IPS-NIHi7 (cell line): ENCODE data around the gene ACTN4.
A peak's percentile ranks its signal among the peaks of the same experiment; 100 is the strongest.

Source experiments
- DNase-seq: peaks from one replicate; pipeline ENCODE4 v3.0.0; 2012; ENCODE audit warnings: mixed read lengths; ENCODE audit errors: extremely low spot score

Gene ACTN4

GRCh38 chr19:38678217-38678890, 30.9 kb downstream of the ACTN4 start:
- no peak for DNase-seq

- no peak for DNase-seq
Measured at GRCh38 chr19:38678891-38679494, 31.5 kb downstream of the ACTN4 start.

- DNase-seq, result no peak
Measured at GRCh38 chr19:38679839-38680238, 32.4 kb downstream of the ACTN4 start.

- DNase-seq, result no peak
Measured at GRCh38 chr19:38682195-38682867, 34.9 kb downstream of the ACTN4 start.

- no peak for DNase-seq
Measured at GRCh38 chr19:38682872-38683392, 35.5 kb downstream of the ACTN4 start.

- peak; percentile 87 for DNase-seq
Measured at GRCh38 chr19:38683393-38684077, 36.1 kb downstream of the ACTN4 start.

- DNase-seq, result no peak
Measured at GRCh38 chr19:38684078-38684861, 36.8 kb downstream of the ACTN4 start.

- DNase-seq, result no peak
Measured at GRCh38 chr19:38684862-38685665, 37.6 kb downstream of the ACTN4 start.

- no peak for DNase-seq
Measured at GRCh38 chr19:38685666-38686529, 38.4 kb downstream of the ACTN4 start.

GRCh38 chr19:38686530-38686888, 39.1 kb downstream of the ACTN4 start:
- no peak for DNase-seq

GRCh38 chr19:38687837-38688378, 40.5 kb downstream of the ACTN4 start:
- DNase-seq, result no peak

- DNase-seq, result no peak
Measured at GRCh38 chr19:38690146-38690545, 42.7 kb downstream of the ACTN4 start.

- no peak for DNase-seq
Measured at GRCh38 chr19:38690832-38691231, 43.4 kb downstream of the ACTN4 start.

- no peak for DNase-seq
Measured at GRCh38 chr19:38691938-38692457, 44.5 kb downstream of the ACTN4 start.

GRCh38 chr19:38692458-38693379, 45.3 kb downstream of the ACTN4 start:
- no peak for DNase-seq

GRCh38 chr19:38693380-38694223, 46.2 kb downstream of the ACTN4 start:
- peak; percentile 64 for DNase-seq

- no peak for DNase-seq
Measured at GRCh38 chr19:38695317-38695683, 47.9 kb downstream of the ACTN4 start.
